Neutrophil (primary cell): ENCODE results near the gene ZNF683.

Experiments used
- H3K27ac ChIP-seq: fragments of 200-600 bp; sonication (generic); 2 replicates; pipeline ENCODE4 v1.5.1; 2016; ENCODE audit warnings: mild to moderate bottlenecking, moderate library complexity
- H3K27me3 ChIP-seq: fragments of 200-600 bp; sonication (generic); 2 replicates; pipeline ENCODE4 v1.6.0; 2016; ENCODE audit warnings: mild to moderate bottlenecking
- H3K36me3 ChIP-seq: fragments of 200-600 bp; sonication (generic); 2 replicates; pipeline ENCODE4 v1.5.1; 2017
- H3K4me1 ChIP-seq, 2 experiments: fragments of 200-600 bp in 1 of 2; sonication (generic) in 1 of 2; 1 replicate in 1 of 2; 2 replicates in 1 of 2; pipeline versions ENCODE4 v1.5.1 to v1.6.1; 2013 to 2016; ENCODE audit warnings: low read depth in 1 of 2, low read length in 1 of 2, mild to moderate bottlenecking in 1 of 2, moderate library complexity in 1 of 2; ENCODE audit not compliant: control insufficient read depth in 1 of 2, insufficient read depth in 1 of 2
- H3K4me3 ChIP-seq, 2 experiments: fragments of 200-600 bp in 1 of 2; sonication (generic) in 1 of 2; 1 replicate in 1 of 2; 2 replicates in 1 of 2; pipeline ENCODE4 v1.5.1; 2013 to 2016; ENCODE audit warnings: low read depth in 1 of 2, low read length in 1 of 2, mild to moderate bottlenecking in 1 of 2, moderate library complexity in 1 of 2
- H3K9me3 ChIP-seq: fragments of 200-600 bp; sonication (generic); 2 replicates; pipeline ENCODE4 v1.5.1; 2016
- CTCF ChIP-seq: fragments of 200-600 bp; sonication (generic); IDR thresholded peaks from 2 replicates; pipeline ENCODE4 v1.5.1; 2016; ENCODE audit warnings: antibody characterized with exemption

ZNF683 gene

DNA sequence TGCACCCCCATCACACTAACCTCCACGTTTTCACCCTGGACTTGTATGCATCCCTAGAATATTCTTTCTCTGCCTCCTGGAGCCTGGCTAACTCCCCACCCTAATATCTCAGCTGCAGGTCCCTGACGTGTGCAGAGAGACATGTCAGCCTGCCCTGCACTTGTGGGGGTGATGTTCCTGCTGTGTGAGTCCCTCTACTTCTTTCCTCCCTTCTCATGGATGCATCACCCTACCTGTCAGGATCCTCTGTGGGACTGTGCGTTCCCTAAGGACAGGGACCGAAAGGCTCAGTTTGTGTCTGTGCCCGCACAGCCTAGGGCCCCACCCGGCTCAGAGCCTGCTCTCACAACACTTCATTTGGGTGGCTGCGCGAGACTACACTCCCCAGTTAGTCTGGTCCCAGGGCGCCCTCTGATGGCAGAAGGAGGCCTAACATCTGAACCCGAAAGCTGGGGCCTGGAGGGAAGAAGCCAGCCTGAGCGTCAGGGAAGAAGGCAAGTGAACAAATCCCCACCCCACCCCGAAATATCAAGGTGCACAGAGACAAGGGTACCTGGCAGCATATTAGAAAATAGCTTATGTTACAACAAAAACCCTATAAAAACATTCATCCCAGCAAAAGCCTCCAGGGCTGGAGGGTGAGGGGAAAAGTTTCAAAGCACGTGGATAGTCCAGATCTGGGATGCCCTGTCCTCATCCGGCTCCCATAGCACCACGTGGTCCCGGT lies 51.1 kb downstream of the ZNF683 start:
- Histone ChIP-seq H3K4me1 (peaks cover 38 to 52% of the 10 kb centered on the region in 2 experiments), H3K36me3 (peaks cover 45% of the 10 kb centered on the region), H3K27ac (peak overlapping the region; percentile 4), H3K9me3 (no peaks in the 10 kb centered on the region), H3K4me3 (no peak overlapping the region), H3K27me3 (no peaks in the 10 kb centered on the region)
- peak; percentile 97 for TF ChIP-seq CTCF

DNA sequence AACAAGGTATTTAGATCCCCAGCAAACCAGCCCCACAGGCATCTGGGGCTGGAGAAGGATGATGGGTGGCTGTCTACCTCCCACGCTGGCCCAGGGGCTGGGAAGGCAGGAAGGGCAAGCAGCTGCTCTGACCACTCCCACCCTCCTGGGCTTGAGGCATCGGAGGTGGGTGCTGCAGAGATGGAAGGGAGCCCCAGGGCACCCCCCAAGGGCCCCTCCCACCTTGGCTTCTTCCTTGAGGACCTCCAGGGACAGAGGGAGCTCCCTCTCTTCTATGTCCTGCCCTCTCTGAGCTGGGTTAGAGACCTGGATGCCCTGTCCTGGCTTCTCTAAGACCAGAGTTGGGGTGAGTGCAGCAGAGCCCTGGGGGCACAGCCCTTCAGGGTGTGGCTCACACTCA lies 51.7 kb downstream of the ZNF683 start:
- Histone ChIP-seq H3K4me3 (no peak overlapping the region), H3K9me3 (no peaks in the 10 kb centered on the region), H3K27ac (no peak overlapping the region), H3K27me3 (no peaks in the 10 kb centered on the region), H3K36me3 (peaks cover 43% of the 10 kb centered on the region), H3K4me1 (peaks cover 44 to 57% of the 10 kb centered on the region in 2 experiments)
- TF ChIP-seq CTCF = no peak

DNA sequence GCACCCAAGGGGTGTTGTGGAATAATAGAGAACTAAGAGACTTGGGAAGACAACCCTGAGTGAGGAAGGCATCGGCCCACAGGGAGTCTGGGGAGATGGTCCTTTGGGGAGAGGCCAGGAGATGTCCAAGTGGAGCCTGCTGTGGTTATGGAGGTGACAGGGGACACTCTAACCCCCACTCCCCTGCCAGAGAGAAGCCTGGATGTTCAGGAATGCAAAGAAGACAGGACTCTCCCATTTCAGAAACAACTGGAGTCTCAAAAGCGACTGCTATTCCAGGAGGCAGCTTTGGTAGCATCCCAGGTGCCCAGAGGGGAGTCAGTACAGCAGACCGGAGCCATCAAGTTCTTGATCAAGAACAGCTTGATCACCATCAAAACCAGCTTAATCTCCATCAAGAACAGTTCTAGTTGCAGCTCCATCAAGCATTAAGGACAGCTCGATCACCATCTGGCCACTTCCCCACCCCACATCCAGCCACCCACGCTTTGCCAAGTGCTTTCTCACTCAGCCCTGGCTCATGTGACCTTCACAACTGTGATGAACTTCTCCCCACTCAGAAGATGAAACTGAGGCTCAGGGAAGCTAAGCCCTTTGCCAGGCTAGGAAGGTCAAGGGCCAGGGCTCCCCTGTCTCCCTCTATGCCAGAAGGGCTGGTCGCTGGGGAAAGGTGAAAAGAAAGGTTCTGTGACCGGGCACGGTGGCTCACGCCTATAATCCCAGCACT lies 54.0 kb downstream of the ZNF683 start:
- H3K4me1 ChIP-seq = peaks cover 64 to 75% of the 10 kb centered on the region in 2 experiments
- no peak overlapping the region for H3K4me3 ChIP-seq
- H3K27ac ChIP-seq = peak overlapping the region; percentile 60

DNA sequence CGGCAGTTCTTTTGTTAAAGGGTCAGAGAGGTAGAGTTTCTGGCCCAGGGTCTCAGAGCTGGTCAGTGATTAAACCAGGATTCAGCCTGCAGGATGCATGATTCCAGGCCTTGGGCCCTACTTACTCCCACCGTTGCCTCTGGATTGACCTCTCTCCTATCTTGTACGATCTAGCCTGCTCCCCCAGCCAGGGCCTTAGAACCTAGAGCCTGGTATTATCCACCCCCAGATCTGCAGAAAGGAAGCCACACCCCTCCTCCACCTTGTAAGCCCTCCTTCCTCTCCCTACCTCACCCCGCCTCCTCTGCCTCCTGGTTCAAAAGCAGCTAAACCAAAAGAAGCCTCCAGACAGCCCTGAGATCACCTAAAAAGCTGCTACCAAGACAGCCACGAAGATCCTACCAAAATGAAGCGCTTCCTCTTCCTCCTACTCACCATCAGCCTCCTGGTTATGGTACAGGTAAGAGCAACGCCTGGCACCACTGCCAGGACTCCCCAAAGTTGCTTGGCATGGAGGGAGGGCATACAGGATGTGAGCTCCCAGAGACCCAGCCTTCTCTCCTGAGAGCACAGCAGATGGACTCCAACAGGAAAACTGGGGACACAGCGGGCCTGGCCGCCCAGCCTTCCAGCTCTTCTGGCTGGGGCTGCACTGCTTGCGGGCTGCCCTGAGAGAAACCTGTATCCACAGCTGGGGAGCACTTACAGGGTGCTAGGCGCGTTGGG lies 54.8 kb downstream of the ZNF683 start, which contains the start of gene CD52:
TSS of gene CD52 (plus strand) at position 347 of the 726 bp plus-strand sequence. CDS start at position 407, 60 bp downstream.
- H3K27ac ChIP-seq = peak within 1 kb of the TSS; percentile 60
- H3K4me3 ChIP-seq = peak within 1 kb of the TSS in 1 of 2 experiments; percentile 15
- H3K36me3 ChIP-seq = peaks cover 11% of the 10 kb centered on the region
- peaks cover 64 to 75% of the 10 kb centered on the region in 2 experiments for H3K4me1 ChIP-seq
- H3K9me3 ChIP-seq = no peaks in the 10 kb centered on the region
- no peaks in the 10 kb centered on the region for H3K27me3 ChIP-seq
- no peak for TF ChIP-seq CTCF

More for the DNA sequence above, 54.0 kb downstream of the ZNF683 start:
- no peak for TF ChIP-seq CTCF
- peaks cover 19% of the 10 kb centered on the region for H3K36me3 ChIP-seq
- H3K27me3 ChIP-seq = no peaks in the 10 kb centered on the region
- no peaks in the 10 kb centered on the region for H3K9me3 ChIP-seq

GRCh38 chr1:26317146-26317545 lies 55.4 kb downstream of the ZNF683 start:
- peaks cover 64 to 75% of the 10 kb centered on the region in 2 experiments for H3K4me1 ChIP-seq
- peaks cover 6% of the 10 kb centered on the region for H3K36me3 ChIP-seq
- TF ChIP-seq CTCF = no peak
- peak overlapping the region; percentile 60 for H3K27ac ChIP-seq
- no peaks in the 10 kb centered on the region for H3K27me3 ChIP-seq
- no peaks in the 10 kb centered on the region for H3K9me3 ChIP-seq
- peak overlapping the region in 1 of 2 experiments; percentile 15 for H3K4me3 ChIP-seq
